H9 (cell line): ENCODE results near the gene CNNM2. TPM values are rescaled to one million over a fixed set of nuclear protein-coding genes. Genes with fewer than 3 reads are reported as not detected.

Experiments
- DNase-seq: peaks from one replicate; pipeline ENCODE4 v3.0.0-alpha.2; 2017
- H2AFZ ChIP-seq: one replicate; pipeline ENCODE4 v1.6.1; 2013; ENCODE audit warnings: mild to moderate bottlenecking, low read length, control low read depth, moderate library complexity
- H2AK5ac ChIP-seq: 2 replicates; pipeline ENCODE4 v1.6.1; 2013; ENCODE audit warnings: low read length, control low read depth, mixed read lengths; ENCODE audit not compliant: insufficient read length
- H2BK120ac ChIP-seq: one replicate; pipeline ENCODE4 v1.6.1; 2013; ENCODE audit warnings: low read depth, mild to moderate bottlenecking, low read length, control low read depth, inconsistent platforms; ENCODE audit not compliant: poor library complexity, severe bottlenecking
- H2BK12ac ChIP-seq: 2 replicates; pipeline ENCODE4 v1.6.1; 2013; ENCODE audit warnings: low read length, control low read depth, mixed read lengths, low read depth; ENCODE audit not compliant: insufficient read length
- H2BK15ac ChIP-seq: 2 replicates; pipeline ENCODE4 v1.6.1; 2013; ENCODE audit warnings: low read depth, low read length, control low read depth
- H2BK20ac ChIP-seq: one replicate; pipeline ENCODE4 v1.6.1; 2013; ENCODE audit warnings: low read depth, mild to moderate bottlenecking, low read length, control low read depth, inconsistent platforms; ENCODE audit not compliant: poor library complexity, severe bottlenecking
- H2BK5ac ChIP-seq: 2 replicates; pipeline ENCODE4 v1.6.1; 2013; ENCODE audit warnings: low read length, control low read depth, mixed read lengths; ENCODE audit not compliant: insufficient read length
- H3K14ac ChIP-seq: 2 replicates; pipeline ENCODE4 v1.6.1; 2013; ENCODE audit warnings: low read length, control low read depth; ENCODE audit not compliant: insufficient read depth
- H3K18ac ChIP-seq: 2 replicates; pipeline ENCODE4 v1.6.1; 2013; ENCODE audit warnings: low read depth, mild to moderate bottlenecking, mixed read lengths, low read length, control low read depth; ENCODE audit not compliant: insufficient read length
- H3K23ac ChIP-seq: 2 replicates; pipeline ENCODE4 v1.6.1; 2013; ENCODE audit warnings: low read length, control low read depth, mixed read lengths, low read depth; ENCODE audit not compliant: insufficient read length
- H3K23me2 ChIP-seq: 2 replicates; pipeline ENCODE4 v1.6.1; 2013; ENCODE audit warnings: low read depth, mild to moderate bottlenecking, mixed read lengths, low read length, control low read depth; ENCODE audit not compliant: insufficient read length, poor library complexity, severe bottlenecking
- H3K27ac ChIP-seq: 2 replicates; pipeline ENCODE4 v1.5.1; 2013; ENCODE audit warnings: low read length, control low read depth, mixed read lengths, low read depth; ENCODE audit not compliant: insufficient read length
- H3K27me3 ChIP-seq: 2 replicates; pipeline ENCODE4 v1.6.1; 2013; ENCODE audit warnings: low read length, control low read depth, inconsistent platforms; ENCODE audit not compliant: insufficient read depth
- H3K4ac ChIP-seq: 2 replicates; pipeline ENCODE4 v1.6.1; 2013; ENCODE audit warnings: low read depth, mild to moderate bottlenecking, control low read depth, inconsistent platforms, low read length, moderate library complexity
- H3K4me1 ChIP-seq: 2 replicates; pipeline ENCODE4 v1.6.1; 2013; ENCODE audit warnings: low read length, control low read depth, inconsistent platforms; ENCODE audit not compliant: insufficient read depth
- H3K4me2 ChIP-seq: 2 replicates; pipeline ENCODE4 v1.6.1; 2013; ENCODE audit warnings: low read length, control low read depth, mixed read lengths; ENCODE audit not compliant: insufficient read length, insufficient read depth
- H3K56ac ChIP-seq: 2 replicates; pipeline ENCODE4 v1.6.1; 2013; ENCODE audit warnings: low read depth, mild to moderate bottlenecking, mixed read lengths, low read length, control low read depth; ENCODE audit not compliant: insufficient read length
- H3K79me1 ChIP-seq: 2 replicates; pipeline ENCODE4 v1.6.1; 2013; ENCODE audit warnings: low read depth, mild to moderate bottlenecking, moderate library complexity, low read length, control low read depth, inconsistent platforms; ENCODE audit not compliant: insufficient read depth, poor library complexity, severe bottlenecking
- H3K79me2 ChIP-seq: 2 replicates; pipeline ENCODE4 v1.6.1; 2013; ENCODE audit warnings: low read length, control low read depth, inconsistent platforms; ENCODE audit not compliant: insufficient read depth
- H3K9ac ChIP-seq: 2 replicates; pipeline ENCODE4 v1.6.1; 2013; ENCODE audit warnings: low read length, control low read depth, mixed read lengths; ENCODE audit not compliant: insufficient read length; ENCODE audit errors: extremely low read depth
- H3K9me3 ChIP-seq: one replicate; pipeline ENCODE4 v1.6.1; 2013; ENCODE audit warnings: low read depth, low read length, inconsistent platforms; ENCODE audit not compliant: control insufficient read depth
- H3T11ph ChIP-seq: one replicate; pipeline ENCODE4 v1.6.1; 2013; ENCODE audit warnings: mild to moderate bottlenecking, low read length, control low read depth, inconsistent platforms
- H4K20me1 ChIP-seq: one replicate; pipeline ENCODE4 v1.6.1; 2013; ENCODE audit not compliant: control insufficient read depth, insufficient read length, insufficient read depth
- H4K5ac ChIP-seq: 2 replicates; pipeline ENCODE4 v1.6.1; 2013; ENCODE audit warnings: low read depth, mild to moderate bottlenecking, mixed read lengths, low read length, control low read depth; ENCODE audit not compliant: insufficient read length
- H4K8ac ChIP-seq: replicated peaks from 2 replicates; pipeline ENCODE4 v1.6.1; 2013; ENCODE audit warnings: low read length, control low read depth, mixed read lengths, low read depth; ENCODE audit not compliant: insufficient read length
- H4K91ac ChIP-seq: 2 replicates; pipeline ENCODE4 v1.6.1; 2013; ENCODE audit warnings: low read depth, mild to moderate bottlenecking, moderate library complexity, mixed read lengths, low read length, control low read depth; ENCODE audit not compliant: insufficient read length
- H3K27ac Mint-ChIP-seq, 3 experiments: 2 replicates in 2 of 3; 3 replicates in 1 of 3; pipeline ENCODE4 v1.8.0; 2020 to 2021; ENCODE audit warnings: mixed read lengths in 3 of 3, mild to moderate bottlenecking in 1 of 3, moderate library complexity in 1 of 3
- H3K27me3 Mint-ChIP-seq: 2 replicates; pipeline ENCODE4 v1.8.0; 2021; ENCODE audit warnings: low read depth, mild to moderate bottlenecking, moderate library complexity, mixed read lengths
- H3K36me3 Mint-ChIP-seq, 3 experiments: 2 replicates in 2 of 3; 3 replicates in 1 of 3; pipeline ENCODE4 v1.8.0; 2020 to 2021; ENCODE audit warnings: low read depth in 3 of 3, mixed read lengths in 3 of 3; ENCODE audit not compliant: insufficient read depth in 1 of 3
- H3K4me1 Mint-ChIP-seq, 2 experiments: 2 replicates each; pipeline ENCODE4 v1.8.0; 2020; ENCODE audit warnings: mixed read lengths in 2 of 2
- H3K4me3 Mint-ChIP-seq, 2 experiments: 2 replicates in 1 of 2; 3 replicates in 1 of 2; pipeline ENCODE4 v1.8.0; 2020 to 2021; ENCODE audit warnings: mild to moderate bottlenecking in 2 of 2, mixed read lengths in 2 of 2, moderate library complexity in 1 of 2
- H3K9me3 Mint-ChIP-seq, 2 experiments: 2 replicates in 1 of 2; 3 replicates in 1 of 2; pipeline ENCODE4 v1.8.0; 2020; ENCODE audit warnings: mild to moderate bottlenecking in 2 of 2, mixed read lengths in 2 of 2, moderate library complexity in 1 of 2
- WGBS: extraction: QIAGEN DNeasy Blood & Tissue Kit; methylation state at CpG from one replicate; pipeline ENCODE4 v1.1.7; 2013; ENCODE audit warnings: missing lambda C conversion rate, low lambda C conversion rate, mixed read lengths; ENCODE audit not compliant: insufficient read length; ENCODE audit errors: extremely low coverage; 5-methylcytosine and 5-hydroxymethylcytosine counted together
- total RNA-seq: library from RNA; stranded (reverse); gene quantifications from 2 replicates; pipeline ENCODE4 v1.2.1, GENCODE V29; 2021
- TF ChIP-seq, protein P1 (sequence below): fragments of 200-600 bp; sonication (generic); conservative IDR thresholded peaks from 3 replicates; pipeline ENCODE4 v1.8.0; 2021; ENCODE audit warnings: antibody characterized with exemption, mild to moderate bottlenecking

Gene CNNM2
- total RNA-seq, 1 experiment from 2014 or later: 17.5 TPM

- no peak for DNase-seq
- Histone ChIP-seq H4K8ac (no peak overlapping the region), H3K23ac (no peak overlapping the region), H3T11ph (no peak overlapping the region), H3K4me2 (no peak overlapping the region), H3K56ac (no peak overlapping the region), H3K9me3 (no peaks in the 10 kb centered on the region), H4K5ac (no peak overlapping the region), H2BK12ac (no peak overlapping the region), H3K18ac (no peak overlapping the region), H2AFZ (no peak overlapping the region), H2BK120ac (no peak overlapping the region), H3K79me2 (no peaks in the 10 kb centered on the region), H3K27me3 (no peaks in the 10 kb centered on the region), H4K91ac (no peak overlapping the region), H2BK5ac (no peak overlapping the region), H3K14ac (no peak overlapping the region; the same call in 1 of the 2 replicates), H3K4ac (no peak overlapping the region), H2BK15ac (no peak overlapping the region), H3K23me2 (no peaks in the 10 kb centered on the region), H3K9ac (no peak overlapping the region), H2AK5ac (no peak overlapping the region), H3K4me1 (no peaks in the 10 kb centered on the region), H3K79me1 (no peaks in the 10 kb centered on the region), H2BK20ac (no peak overlapping the region), H4K20me1 (no peaks in the 10 kb centered on the region), H3K27ac (no peak overlapping the region)
- H3K4me1 Mint-ChIP-seq: peaks cover 4% of the 10 kb centered on the region in 2 experiments; a peak in 2 of 4 replicates
- no CpG with 5 or more reads among the region's 8 CpGs for WGBS
- no peak overlapping the region for H3K27ac Mint-ChIP-seq
- H3K9me3 Mint-ChIP-seq: no peaks in the 10 kb centered on the region
- no peaks in the 10 kb centered on the region for H3K27me3 Mint-ChIP-seq
- H3K4me3 Mint-ChIP-seq: no peak overlapping the region
- H3K36me3 Mint-ChIP-seq: peaks cover 11 to 20% (median 16%) of the 10 kb centered on the region in 3 experiments; a peak in 6 of 7 replicates
- TF ChIP-seq, protein P1, sequence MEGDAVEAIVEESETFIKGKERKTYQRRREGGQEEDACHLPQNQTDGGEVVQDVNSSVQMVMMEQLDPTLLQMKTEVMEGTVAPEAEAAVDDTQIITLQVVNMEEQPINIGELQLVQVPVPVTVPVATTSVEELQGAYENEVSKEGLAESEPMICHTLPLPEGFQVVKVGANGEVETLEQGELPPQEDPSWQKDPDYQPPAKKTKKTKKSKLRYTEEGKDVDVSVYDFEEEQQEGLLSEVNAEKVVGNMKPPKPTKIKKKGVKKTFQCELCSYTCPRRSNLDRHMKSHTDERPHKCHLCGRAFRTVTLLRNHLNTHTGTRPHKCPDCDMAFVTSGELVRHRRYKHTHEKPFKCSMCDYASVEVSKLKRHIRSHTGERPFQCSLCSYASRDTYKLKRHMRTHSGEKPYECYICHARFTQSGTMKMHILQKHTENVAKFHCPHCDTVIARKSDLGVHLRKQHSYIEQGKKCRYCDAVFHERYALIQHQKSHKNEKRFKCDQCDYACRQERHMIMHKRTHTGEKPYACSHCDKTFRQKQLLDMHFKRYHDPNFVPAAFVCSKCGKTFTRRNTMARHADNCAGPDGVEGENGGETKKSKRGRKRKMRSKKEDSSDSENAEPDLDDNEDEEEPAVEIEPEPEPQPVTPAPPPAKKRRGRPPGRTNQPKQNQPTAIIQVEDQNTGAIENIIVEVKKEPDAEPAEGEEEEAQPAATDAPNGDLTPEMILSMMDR: no peak
Measured at GRCh38 chr10:103072891-103073290, 154.8 kb downstream of the CNNM2 start.
